SU-DHL-6 (cell line): ENCODE measurements around the gene SMARCA4.

Experiments
- H2AFZ ChIP-seq: fragments of 200-600 bp; sonication (generic); 2 replicates; pipeline ENCODE4 v1.6.1; 2014; ENCODE audit warnings: low read depth, mild to moderate bottlenecking, moderate library complexity, mixed read lengths, antibody characterized with exemption, low read length; ENCODE audit not compliant: severe bottlenecking
- H3F3A ChIP-seq: fragments of 200-600 bp; shearing (Covaris generic); 2 replicates; pipeline ENCODE4 v1.6.0; 2016; ENCODE audit warnings: antibody characterized with exemption, mild to moderate bottlenecking; ENCODE audit not compliant: insufficient read depth
- H3K27ac ChIP-seq: fragments of 200-600 bp; sonication (generic); 2 replicates; pipeline ENCODE4 v1.5.1; 2016; ENCODE audit warnings: low read depth, mild to moderate bottlenecking, low read length, moderate library complexity, mixed read lengths
- H3K27me3 ChIP-seq: fragments of 200-600 bp; sonication (generic), shearing (Covaris generic); 2 replicates; pipeline ENCODE4 v1.6.0; 2014; ENCODE audit warnings: mild to moderate bottlenecking, low read length
- H3K36me3 ChIP-seq: fragments of 200-600 bp; sonication (generic); 2 replicates; pipeline ENCODE4 v1.6.1; 2014; ENCODE audit warnings: mild to moderate bottlenecking, low read length, mixed read lengths
- H3K4me2 ChIP-seq: fragments of 300-600, 200-600 bp; shearing (Covaris generic), sonication (generic); 2 replicates; pipeline ENCODE4 v1.6.0; 2014; ENCODE audit warnings: low read length, low read depth, mild to moderate bottlenecking; ENCODE audit not compliant: poor library complexity, severe bottlenecking
- H3K4me3 ChIP-seq: fragments of 200-600 bp; sonication (generic); 2 replicates; pipeline ENCODE4 v1.5.1; 2014; ENCODE audit warnings: antibody characterized with exemption, low read length, mild to moderate bottlenecking, mixed read lengths; ENCODE audit not compliant: insufficient read depth, poor library complexity, severe bottlenecking
- H3K79me2 ChIP-seq: fragments of 200-600 bp; sonication (generic); 2 replicates; pipeline ENCODE4 v1.6.1; 2014; ENCODE audit warnings: mild to moderate bottlenecking, low read length, moderate library complexity; ENCODE audit not compliant: insufficient read depth
- H3K9ac ChIP-seq: fragments of 200-600 bp; sonication (generic); 2 replicates; pipeline ENCODE4 v1.7.0; 2014; ENCODE audit warnings: mild to moderate bottlenecking, low read length
- H3K9me2 ChIP-seq: fragments of 200-600 bp; sonication (generic); replicated peaks from 2 replicates; pipeline ENCODE4 v1.6.1; 2014; ENCODE audit warnings: low read length; ENCODE audit not compliant: insufficient read depth
- H3K9me3 ChIP-seq: fragments of 200-600 bp; sonication (generic); 2 replicates; pipeline ENCODE4 v1.6.1; 2014; ENCODE audit warnings: low read length, mixed read lengths; ENCODE audit not compliant: insufficient read depth
- H4K20me1 ChIP-seq: fragments of 200-600 bp; sonication (generic); 2 replicates; pipeline ENCODE4 v1.6.1; 2014; ENCODE audit warnings: low read depth, mild to moderate bottlenecking, antibody characterized with exemption, low read length, moderate library complexity, mixed read lengths
- CTCF ChIP-seq: fragments of 200-600 bp; sonication (generic); IDR thresholded peaks from one replicate; pipeline ENCODE4 v1.5.1; 2017; ENCODE audit warnings: antibody characterized with exemption, mild to moderate bottlenecking, low read length, moderate library complexity; ENCODE audit not compliant: insufficient read depth, poor library complexity, severe bottlenecking
- EZH2phosphoT487 ChIP-seq: fragments of 200-600 bp; sonication (generic), shearing (Covaris generic); conservative IDR thresholded peaks from 2 replicates; pipeline ENCODE4 v1.6.1; 2018; ENCODE audit warnings: mild to moderate bottlenecking, antibody characterized with exemption, low read length, moderate library complexity, mixed read lengths

SMARCA4 gene

GRCh38 chr19:10960314-10961072 is at the start of gene SMARCA4:
SMARCA4 (plus strand) TSS chr19:10961030; CDS start chr19:10984152, 23,122 bp downstream.
- H3K9me3 ChIP-seq: no peaks in the 10 kb centered on the region
- no peak for TF ChIP-seq EZH2phosphoT487
- no peak for TF ChIP-seq CTCF
- H3K36me3 ChIP-seq: peaks cover 5% of the 10 kb centered on the region; the same call in 1 of the 2 replicates
- peak within 1 kb of the TSS; percentile 98 for H3K4me2 ChIP-seq
- H3K9me2 ChIP-seq: no peaks in the 10 kb centered on the region
- no peaks in the 10 kb centered on the region for H3K27me3 ChIP-seq
- no peaks in the 10 kb centered on the region for H4K20me1 ChIP-seq
- peak within 1 kb of the TSS; percentile 97 for H3K4me3 ChIP-seq
- H3K27ac ChIP-seq: peak within 1 kb of the TSS; percentile 99
- H3K9ac ChIP-seq: peak within 1 kb of the TSS; percentile 99
- peak within 1 kb of the TSS; percentile 68 for H2AFZ ChIP-seq
- H3K79me2 ChIP-seq: peaks cover 43% of the 10 kb centered on the region
- peaks cover 27% of the 10 kb centered on the region for H3F3A ChIP-seq

- TF ChIP-seq EZH2phosphoT487: no peak
- no peak for TF ChIP-seq CTCF
- no peak overlapping the region for H3K27ac ChIP-seq
- H3K4me2 ChIP-seq: no peak overlapping the region
- no peaks in the 10 kb centered on the region for H3K27me3 ChIP-seq
- H3K9me3 ChIP-seq: no peaks in the 10 kb centered on the region
- no peaks in the 10 kb centered on the region for H3K36me3 ChIP-seq
- H3K79me2 ChIP-seq: no peaks in the 10 kb centered on the region
- H4K20me1 ChIP-seq: no peaks in the 10 kb centered on the region
- no peaks in the 10 kb centered on the region for H3F3A ChIP-seq
- no peak overlapping the region for H3K4me3 ChIP-seq
- no peak overlapping the region for H3K9ac ChIP-seq
- H3K9me2 ChIP-seq: no peaks in the 10 kb centered on the region
- H2AFZ ChIP-seq: no peak overlapping the region
These were observed 49.1 kb upstream of the SMARCA4 start for GRCh38 chr19:10911579-10912363.

GRCh38 chr19:10912619-10913018 is 48.2 kb upstream of the SMARCA4 start:
- H3K9me2 ChIP-seq: no peaks in the 10 kb centered on the region
- H4K20me1 ChIP-seq: no peaks in the 10 kb centered on the region
- TF ChIP-seq CTCF: no peak
- no peak for TF ChIP-seq EZH2phosphoT487
- H3F3A ChIP-seq: no peaks in the 10 kb centered on the region
- H3K27ac ChIP-seq: no peak overlapping the region
- H3K4me2 ChIP-seq: no peak overlapping the region
- no peak overlapping the region for H3K9ac ChIP-seq
- H3K27me3 ChIP-seq: no peaks in the 10 kb centered on the region
- H3K36me3 ChIP-seq: no peaks in the 10 kb centered on the region
- no peak overlapping the region for H3K4me3 ChIP-seq
- no peak overlapping the region for H2AFZ ChIP-seq
- H3K9me3 ChIP-seq: no peaks in the 10 kb centered on the region
- H3K79me2 ChIP-seq: no peaks in the 10 kb centered on the region
